ENCODE data around the gene FABP6.

GRCh38 chr5:160221082-160221481 is 8.2 kb upstream of the FABP6 start:
- TF ChIP-seq CTCF (IDR thresholded peaks at IDR 0.05) (no peak), EZH2phosphoT487 (IDR thresholded peaks at IDR 0.05) (no peak)
